Gastroesophageal sphincter (tissue), 4 donors: ENCODE measurements around the gene AHCTF1. TPM values are rescaled to one million over a fixed set of nuclear protein-coding genes. Genes with fewer than 3 reads are reported as not detected.
"Not testable (repeated sequence)": the region's sequence is repeated elsewhere in the genome, so short reads cannot be mapped to it uniquely, and the experiment has no call there.

ENCODE experiments used
- ATAC-seq: fragments of 150-250 bp; one replicate; pipeline ENCODE4 v1.9.1; 2016; ENCODE audit warnings: mild to moderate bottlenecking, moderate library complexity
- H3K27ac ChIP-seq, 4 donors: fragments of 200-600 bp; sonication (generic) in 3 of 4; 1 replicate in 3 of 4; 2 replicates in 1 of 4; pipeline ENCODE4 v1.5.1; 2016 to 2019
- H3K27me3 ChIP-seq: fragments of 200-600 bp; sonication (generic); one replicate; pipeline ENCODE4 v1.5.1; 2019
- H3K36me3 ChIP-seq, 2 donors: fragments of 200-600 bp; sonication (generic); one replicate each; pipeline ENCODE4 v1.5.1; 2019; ENCODE audit warnings: control low read depth in 1 of 2
- H3K4me1 ChIP-seq, 3 donors: fragments of 200-600 bp; sonication (generic); 1 replicate in 2 of 3; 2 replicates in 1 of 3; pipeline ENCODE4 v1.5.1; 2016 to 2019; ENCODE audit warnings: control low read depth in 2 of 3
- H3K4me3 ChIP-seq, 2 donors: fragments of 200-600 bp; sonication (generic); one replicate each; pipeline ENCODE4 v1.5.1; 2019; ENCODE audit warnings: mild to moderate bottlenecking in 1 of 2, moderate library complexity in 1 of 2
- H3K9me3 ChIP-seq, 3 donors: fragments of 200-600 bp; sonication (generic); one replicate each; pipeline ENCODE4 v1.5.1; 2017 to 2019; ENCODE audit warnings: control low read depth in 2 of 3
- EP300 ChIP-seq: sonication (generic); formaldehyde crosslinking; IDR thresholded peaks from one replicate; pipeline ENCODE4 v1.6.1; 2017; ENCODE audit warnings: antibody characterized with exemption, mild to moderate bottlenecking
- POLR2A ChIP-seq, 2 donors: fragments of 450-650 bp; IDR thresholded peaks; one replicate each; pipeline ENCODE4 v1.6.1; 2017; ENCODE audit warnings: antibody characterized with exemption in 2 of 2, mild to moderate bottlenecking in 2 of 2, moderate library complexity in 1 of 2
- POLR2AphosphoS5 ChIP-seq: sonication (generic); formaldehyde crosslinking; IDR thresholded peaks from one replicate; pipeline ENCODE4 v1.6.1; 2017; ENCODE audit warnings: antibody characterized with exemption
- WGBS, 2 donors: methylation state at CpG; one replicate each; pipeline ENCODE4 v1.1.5; 2018; ENCODE audit warnings: low coverage in 1 of 2; 5-methylcytosine and 5-hydroxymethylcytosine counted together
- total RNA-seq, 4 donors: library from RNA; depleted of rRNA; stranded (reverse); fragments of >200 nt; gene quantifications; one replicate each; pipeline ENCODE4 v1.1.0, GENCODE V29; 2016
- TF ChIP-seq, protein P1 (sequence below), 4 experiments: fragments of 200-600 bp in 2 of 4; fragments of 450-650 bp in 2 of 4; sonication (generic) in 1 of 4; IDR thresholded peaks; one replicate each; pipeline ENCODE4 v1.5.1; 2017 to 2019; ENCODE audit warnings: antibody characterized with exemption in 4 of 4, mild to moderate bottlenecking in 2 of 4, moderate library complexity in 2 of 4

Gene AHCTF1
- total RNA-seq, 4 donors from 2014 or later, result 37.4 to 69.6 (median 45.2) TPM

DNA sequence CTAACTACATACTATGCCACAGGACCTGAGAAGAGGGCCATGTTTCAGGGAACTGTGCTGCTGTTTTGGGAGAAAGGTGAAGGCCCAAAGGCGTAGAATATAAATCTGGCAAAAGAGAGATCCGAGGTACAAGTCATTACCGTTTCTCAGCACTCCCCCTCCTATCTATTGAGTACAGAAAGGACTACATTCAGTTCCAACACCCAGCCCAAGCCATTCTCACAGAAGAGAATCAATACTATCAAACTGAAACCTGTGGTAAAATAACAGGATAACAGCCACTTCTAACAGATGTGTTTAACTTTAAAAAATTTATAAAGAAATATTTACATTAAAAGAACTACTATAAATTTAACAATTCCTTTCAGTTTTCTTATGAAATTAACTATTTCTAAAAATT is 7.8 kb downstream of the AHCTF1 start:
- Histone ChIP-seq H3K4me1 (peaks cover 0 to 93% (median under 1%) of the 10 kb centered on the region in 3 donors), H3K9me3 (no peaks in the 10 kb centered on the region), H3K27me3 (no peaks in the 10 kb centered on the region), H3K4me3 (no peak overlapping the region), H3K27ac (peak overlapping the region in 1 of 4 donors; percentile 10), H3K36me3 (peaks cover 0 to 7% of the 10 kb centered on the region in 2 donors)
- TF ChIP-seq EP300 (no peak), POLR2AphosphoS5 (no peak), POLR2A (IDR thresholded peaks at IDR 0.05) (no peak)
- TF ChIP-seq, protein P1, sequence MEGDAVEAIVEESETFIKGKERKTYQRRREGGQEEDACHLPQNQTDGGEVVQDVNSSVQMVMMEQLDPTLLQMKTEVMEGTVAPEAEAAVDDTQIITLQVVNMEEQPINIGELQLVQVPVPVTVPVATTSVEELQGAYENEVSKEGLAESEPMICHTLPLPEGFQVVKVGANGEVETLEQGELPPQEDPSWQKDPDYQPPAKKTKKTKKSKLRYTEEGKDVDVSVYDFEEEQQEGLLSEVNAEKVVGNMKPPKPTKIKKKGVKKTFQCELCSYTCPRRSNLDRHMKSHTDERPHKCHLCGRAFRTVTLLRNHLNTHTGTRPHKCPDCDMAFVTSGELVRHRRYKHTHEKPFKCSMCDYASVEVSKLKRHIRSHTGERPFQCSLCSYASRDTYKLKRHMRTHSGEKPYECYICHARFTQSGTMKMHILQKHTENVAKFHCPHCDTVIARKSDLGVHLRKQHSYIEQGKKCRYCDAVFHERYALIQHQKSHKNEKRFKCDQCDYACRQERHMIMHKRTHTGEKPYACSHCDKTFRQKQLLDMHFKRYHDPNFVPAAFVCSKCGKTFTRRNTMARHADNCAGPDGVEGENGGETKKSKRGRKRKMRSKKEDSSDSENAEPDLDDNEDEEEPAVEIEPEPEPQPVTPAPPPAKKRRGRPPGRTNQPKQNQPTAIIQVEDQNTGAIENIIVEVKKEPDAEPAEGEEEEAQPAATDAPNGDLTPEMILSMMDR (IDR thresholded peaks at IDR 0.05), result no peak
- 0 to 59% methylated on average over 1 to 3 of the region's 3 CpGs for WGBS, 2 donors
- ATAC-seq, result no peak

DNA sequence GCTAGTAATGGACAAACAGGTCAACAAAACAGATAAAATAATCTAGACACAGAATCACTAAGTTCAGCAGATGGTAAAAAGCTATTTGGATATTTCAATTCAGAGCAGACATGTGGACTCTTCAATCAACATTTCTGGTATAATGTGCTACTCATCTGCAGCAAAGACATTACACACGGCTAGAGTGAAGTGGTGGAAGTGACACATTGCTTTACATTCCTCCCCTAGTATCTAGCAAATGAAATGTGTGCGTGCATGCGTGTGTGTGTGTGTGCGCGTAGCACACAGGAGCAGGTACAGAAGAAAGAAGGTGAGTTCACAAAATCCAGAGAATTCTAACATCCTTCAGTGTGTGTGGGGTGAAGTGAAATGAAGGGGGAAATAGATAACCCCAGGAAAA is 8.3 kb downstream of the AHCTF1 start:
- H3K36me3 ChIP-seq, result peaks cover 0 to 7% of the 10 kb centered on the region in 2 donors
- no peak overlapping the region for H3K4me3 ChIP-seq
- no peak for TF ChIP-seq EP300
- TF ChIP-seq, protein P1 (IDR thresholded peaks at IDR 0.05), result no peak
- 83 to 90% methylated on average over 2 to 5 of the region's 5 CpGs for WGBS, 2 donors
- H3K9me3 ChIP-seq, result no peaks in the 10 kb centered on the region
- peaks cover 0 to 93% (median 0%) of the 10 kb centered on the region in 3 donors for H3K4me1 ChIP-seq
- ATAC-seq, result no peak
- H3K27me3 ChIP-seq, result no peaks in the 10 kb centered on the region
- H3K27ac ChIP-seq, result peak overlapping the region in 1 of 4 donors; percentile 10

DNA sequence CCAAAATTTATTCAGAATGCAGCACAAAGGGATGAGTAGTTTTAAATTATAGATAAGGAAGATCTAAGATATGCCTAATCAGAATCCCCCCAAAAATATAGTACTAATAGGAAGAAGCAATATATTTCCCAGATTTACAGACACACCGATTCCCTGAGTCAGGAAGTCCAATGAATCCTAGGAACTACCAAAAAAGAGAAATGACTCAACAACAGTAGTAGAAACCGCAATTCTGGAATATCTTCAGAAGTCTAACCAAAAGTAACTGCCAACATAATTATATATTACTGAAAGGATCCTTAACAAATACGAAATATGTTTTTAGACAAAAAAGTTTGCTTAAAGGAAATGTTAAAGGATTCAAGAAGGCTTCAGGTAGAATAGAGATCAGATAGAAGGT is 10.3 kb downstream of the AHCTF1 start:
- H3K4me1 ChIP-seq, result peaks cover 0 to 91% (median 0%) of the 10 kb centered on the region in 3 donors
- H3K27me3 ChIP-seq, result no peaks in the 10 kb centered on the region
- no peak for TF ChIP-seq POLR2A (IDR thresholded peaks at IDR 0.05)
- no peak for TF ChIP-seq POLR2AphosphoS5
- TF ChIP-seq EP300, result no peak
- TF ChIP-seq, protein P1 (IDR thresholded peaks at IDR 0.05), result no peak
- H3K9me3 ChIP-seq, result no peaks in the 10 kb centered on the region
- ATAC-seq, result no peak
- no peak overlapping the region for H3K4me3 ChIP-seq
- WGBS, 2 donors, result 77 to 82% methylated on average over 3 of the region's 3 CpGs
- no peak overlapping the region for H3K27ac ChIP-seq
- peaks cover 0 to 16% of the 10 kb centered on the region in 2 donors for H3K36me3 ChIP-seq

DNA sequence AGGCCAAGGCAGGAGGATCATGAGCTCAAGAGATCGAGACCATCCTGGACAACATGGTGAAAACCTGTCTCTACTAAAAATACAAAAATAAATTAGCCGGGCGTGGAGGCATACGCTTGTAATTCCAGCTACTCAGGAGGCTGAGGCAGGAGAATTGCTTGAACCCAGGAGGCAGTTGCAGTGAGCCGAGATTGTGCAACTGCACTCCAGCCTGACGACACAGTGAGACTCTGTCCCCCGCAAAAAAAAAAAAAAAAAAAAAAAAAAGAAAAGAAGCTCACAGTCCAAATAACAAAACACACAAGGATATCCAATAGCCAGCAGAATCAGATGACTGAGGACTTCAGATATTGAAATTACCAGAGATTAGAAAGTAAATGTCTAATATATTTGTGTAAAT is 11.8 kb downstream of the AHCTF1 start:
- no peak overlapping the region for H3K4me3 ChIP-seq
- H3K27me3 ChIP-seq, result no peaks in the 10 kb centered on the region
- peaks cover 0 to 24% of the 10 kb centered on the region in 2 donors for H3K36me3 ChIP-seq
- ATAC-seq, result no peak
- TF ChIP-seq POLR2AphosphoS5 (no peak), EP300 (no peak), POLR2A (IDR thresholded peaks at IDR 0.05) (no peak)
- TF ChIP-seq, protein P1 (IDR thresholded peaks at IDR 0.05), result no peak
- H3K27ac ChIP-seq, result no peak overlapping the region
- 70 to 80% methylated on average over 1 to 2 of the region's 7 CpGs for WGBS, 2 donors
- peaks cover 0 to 84% (median 0%) of the 10 kb centered on the region in 3 donors for H3K4me1 ChIP-seq
- no peaks in the 10 kb centered on the region for H3K9me3 ChIP-seq

DNA sequence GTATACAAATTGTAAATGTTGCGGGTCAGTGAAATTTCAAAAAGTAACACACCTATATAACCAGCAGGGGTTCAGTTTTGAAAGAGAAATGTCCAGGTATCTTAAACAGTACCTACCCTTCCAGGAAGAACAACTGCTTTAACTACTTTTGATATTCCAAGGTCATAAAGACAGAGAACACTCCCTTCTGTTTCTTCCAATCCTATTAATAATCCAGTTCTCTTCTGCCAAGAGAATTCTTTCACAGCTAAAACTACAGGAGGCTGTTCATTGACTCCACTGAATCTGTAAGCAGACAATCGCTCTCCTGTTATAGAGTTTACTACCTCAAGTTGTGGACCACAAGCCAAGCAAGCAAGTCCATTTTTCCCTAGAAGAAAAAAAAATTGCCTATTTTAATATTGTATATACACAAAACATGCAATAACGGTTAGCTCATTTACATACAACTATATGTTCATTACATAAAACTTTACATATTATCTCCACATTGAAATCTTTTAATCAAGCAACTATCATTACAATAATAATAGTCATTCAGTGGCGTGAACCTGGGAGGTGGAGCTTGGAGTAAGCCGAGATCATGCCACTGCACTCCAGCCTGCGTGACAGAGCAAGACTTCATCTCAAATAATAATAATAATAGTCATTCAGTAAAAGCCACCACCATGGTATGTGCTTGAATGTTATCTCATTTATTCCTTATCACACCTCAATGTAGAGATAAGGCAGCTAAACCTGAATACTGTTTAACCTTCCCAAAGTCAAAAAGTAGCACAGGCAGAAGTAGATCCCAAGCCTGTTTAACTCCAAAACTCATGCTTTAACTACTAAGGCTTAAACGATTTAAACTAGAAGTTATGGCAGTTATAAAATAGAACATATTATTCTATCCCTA is 15.5 kb downstream of the AHCTF1 start:
- Histone ChIP-seq H3K4me1 (peaks cover 0 to 50% (median 0%) of the 10 kb centered on the region in 3 donors), H3K36me3 (peaks cover 0 to 57% of the 10 kb centered on the region in 2 donors)
- not testable (repeated sequence) for H3K4me3 ChIP-seq, H3K9me3 ChIP-seq, H3K27me3 ChIP-seq, H3K27ac ChIP-seq, ATAC-seq
- WGBS, 2 donors, result 87 to 90% methylated on average over 6 to 7 of the region's 7 CpGs
